ENCODE data around the gene USP9X. TPM values are rescaled to one million over a fixed set of nuclear protein-coding genes. Genes with fewer than 3 reads are reported as not detected.
A peak's percentile ranks its signal among the peaks of the same experiment; 100 is the strongest.

Gene USP9X
- total and polyA plus RNA-seq, 12 donors: 12.6 to 143 (median 86.7) TPM

GRCh38 chrX:41081821-41082220 lies 3.4 kb upstream of the USP9X start:
- intact Hi-C loops (cut with DNase I): no loop called here
- Histone ChIP-seq H3K4me1 (replicated peaks in 1 of 2) (no peaks in the 10 kb centered on the region), H3K27me3 (peaks cover 3% of the 10 kb centered on the region), H3K36me3 (replicated peaks in 1 of 2) (no peaks in the 10 kb centered on the region), H3K27ac (no peak overlapping the region), H3K9me3 (replicated peaks in 1 of 3) (no peaks in the 10 kb centered on the region), H3K4me3 (no peak overlapping the region)
- 64 to 82% (median 76%) methylated on average over 2 of the region's 2 CpGs for WGBS, 4 donors
- TF ChIP-seq POLR2A (IDR thresholded peaks at IDR 0.05) (no peak), CTCF (IDR thresholded peaks at IDR 0.05) (no peak)
- DNase-seq: no peak

- TF ChIP-seq POLR2A (IDR thresholded peaks at IDR 0.05) (no peak), CTCF (IDR thresholded peaks at IDR 0.05) (no peak)
- intact Hi-C loops (cut with DNase I): no loop called here
- no peak overlapping the region for H3K4me3 ChIP-seq
- H3K4me1 ChIP-seq (replicated peaks in 1 of 2): no peaks in the 10 kb centered on the region
- H3K9me3 ChIP-seq (replicated peaks in 1 of 3): no peaks in the 10 kb centered on the region
- WGBS, 4 donors: 64 to 71% (median 68%) methylated on average over 3 of the region's 3 CpGs
- no peak for DNase-seq
- no peak overlapping the region for H3K27ac ChIP-seq
- H3K36me3 ChIP-seq (replicated peaks in 1 of 2): no peaks in the 10 kb centered on the region
- no peaks in the 10 kb centered on the region for H3K27me3 ChIP-seq
Observed at GRCh38 chrX:41082783-41083182, 2.5 kb upstream of the USP9X start.

GRCh38 chrX:41084044-41084892 lies 977 bp upstream of the USP9X start:
- peak; percentile 97 to 100 (median 98) for DNase-seq
- TF ChIP-seq POLR2A (IDR thresholded peaks at IDR 0.05) (peak; percentile 75 to 81), CTCF (IDR thresholded peaks at IDR 0.05) (peak in 2 of 6 experiments; percentile 12 to 27)
- Histone ChIP-seq H3K4me1 (replicated peaks in 1 of 2) (peaks cover 0 to 10% of the 10 kb centered on the region in 2 donors), H3K9me3 (replicated peaks in 1 of 3) (no peaks in the 10 kb centered on the region), H3K4me3 (peak overlapping the region in 2 of 4 donors; percentile 63 to 79), H3K27me3 (no peaks in the 10 kb centered on the region), H3K36me3 (replicated peaks in 1 of 2) (no peaks in the 10 kb centered on the region), H3K27ac (peak overlapping the region; percentile 91 to 99 (median 98))
- 0 to 2% (median 0%) methylated on average over 3 to 58 of the region's 58 CpGs for WGBS, 4 donors
- intact Hi-C loops (cut with DNase I): no loop called here

GRCh38 chrX:41085512-41085877 lies 250 bp downstream of the USP9X start:
- no peaks in the 10 kb centered on the region for H3K27me3 ChIP-seq
- intact Hi-C loops (cut with DNase I): no loop called here
- DNase-seq: peak; percentile 63 to 79 (median 75)
- no peaks in the 10 kb centered on the region for H3K36me3 ChIP-seq (replicated peaks in 1 of 2)
- H3K4me1 ChIP-seq (replicated peaks in 1 of 2): peaks cover 0 to 22% of the 10 kb centered on the region in 2 donors
- TF ChIP-seq CTCF (IDR thresholded peaks at IDR 0.05) (no peak), POLR2A (IDR thresholded peaks at IDR 0.05) (peak; percentile 15 to 48)
- H3K27ac ChIP-seq: peak overlapping the region; percentile 91 to 99 (median 98)
- no peaks in the 10 kb centered on the region for H3K9me3 ChIP-seq (replicated peaks in 1 of 3)
- H3K4me3 ChIP-seq: peak overlapping the region in 3 of 4 donors; percentile 63 to 79 (median 73)
- 0 to 1% (median 1%) methylated on average over 14 to 37 of the region's 39 CpGs; no CpG with 5 or more reads in 1 of the 4 donors for WGBS, 4 donors

Measured in adrenal gland (tissue), 12 donors.